ENCODE results near the gene PTPN3.

PTPN3 gene

GRCh38 chr9:109440117-109440515 lies 58.0 kb downstream of the PTPN3 start:
- DNase-seq (ENCODE audit: low read depth): peak; percentile 50
- no peak overlapping the region for H3K4me3 ChIP-seq (ENCODE audit: low read depth, low read length)
- TF ChIP-seq CTCF (IDR thresholded peaks at IDR 0.05; ENCODE audit: insufficient read depth, low read depth, low read length, missing control alignments): no peak

GRCh38 chr9:109439378-109440116 lies 58.6 kb downstream of the PTPN3 start:
- H3K4me3 ChIP-seq (ENCODE audit: low read depth, low read length): no peak overlapping the region
- no peak for TF ChIP-seq CTCF (IDR thresholded peaks at IDR 0.05; ENCODE audit: insufficient read depth, low read depth, low read length, missing control alignments)
- peak; percentile 28 for DNase-seq (ENCODE audit: low read depth)

DNA sequence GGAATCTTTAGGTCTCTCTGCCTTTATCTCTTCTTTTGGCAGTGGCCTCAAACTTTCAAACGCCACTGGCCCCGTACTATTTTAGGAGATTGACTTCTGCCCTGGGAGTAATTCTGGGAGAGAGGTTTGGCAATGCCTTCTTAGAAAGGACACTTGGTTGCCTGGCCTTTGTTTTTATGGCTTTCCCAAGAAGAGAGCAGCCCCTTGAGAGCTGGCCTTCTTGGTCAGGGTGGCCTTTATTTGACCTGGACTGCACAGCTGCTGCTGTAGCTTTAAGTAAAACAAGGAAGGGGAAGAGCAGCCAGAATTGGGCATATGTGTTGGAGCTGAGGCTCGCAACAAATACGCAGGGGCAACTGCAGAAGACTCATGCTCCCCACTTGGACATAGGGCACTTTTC lies 60.8 kb downstream of the PTPN3 start:
- H3K4me3 ChIP-seq (ENCODE audit: low read depth, low read length): no peak overlapping the region
- no peak for DNase-seq (ENCODE audit: low read depth)
- no peak for TF ChIP-seq CTCF (IDR thresholded peaks at IDR 0.05; ENCODE audit: insufficient read depth, low read depth, low read length, missing control alignments)

GRCh38 chr9:109436071-109436470 lies 62.0 kb downstream of the PTPN3 start:
- H3K4me3 ChIP-seq (ENCODE audit: low read depth, low read length): no peak overlapping the region
- DNase-seq (ENCODE audit: low read depth): no peak
- TF ChIP-seq CTCF (IDR thresholded peaks at IDR 0.05; ENCODE audit: insufficient read depth, low read depth, low read length, missing control alignments): no peak

DNA sequence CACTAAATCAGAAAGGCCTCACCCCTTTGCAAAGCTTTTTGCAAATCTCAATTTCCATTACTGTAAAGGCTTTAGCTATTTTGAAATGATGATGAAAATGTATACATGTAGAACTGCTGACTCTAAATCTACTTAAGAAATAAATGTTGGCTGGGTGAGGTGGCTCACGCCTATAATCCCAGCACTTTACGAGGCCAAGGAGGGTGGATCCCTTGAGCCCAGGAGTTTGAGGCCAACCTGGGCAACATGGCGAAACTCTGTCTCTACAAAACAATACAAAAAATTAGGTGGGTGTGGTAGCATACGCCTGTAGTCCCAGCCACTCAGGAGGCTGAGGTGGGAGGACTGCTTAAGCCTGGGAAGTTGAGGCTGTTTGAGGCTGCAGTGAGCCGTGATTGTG lies 64.6 kb downstream of the PTPN3 start:
- no peak for TF ChIP-seq CTCF (IDR thresholded peaks at IDR 0.05; ENCODE audit: insufficient read depth, low read depth, low read length, missing control alignments)
- H3K4me3 ChIP-seq (ENCODE audit: low read depth, low read length): no peak overlapping the region
- no peak for DNase-seq (ENCODE audit: low read depth)

DNA sequence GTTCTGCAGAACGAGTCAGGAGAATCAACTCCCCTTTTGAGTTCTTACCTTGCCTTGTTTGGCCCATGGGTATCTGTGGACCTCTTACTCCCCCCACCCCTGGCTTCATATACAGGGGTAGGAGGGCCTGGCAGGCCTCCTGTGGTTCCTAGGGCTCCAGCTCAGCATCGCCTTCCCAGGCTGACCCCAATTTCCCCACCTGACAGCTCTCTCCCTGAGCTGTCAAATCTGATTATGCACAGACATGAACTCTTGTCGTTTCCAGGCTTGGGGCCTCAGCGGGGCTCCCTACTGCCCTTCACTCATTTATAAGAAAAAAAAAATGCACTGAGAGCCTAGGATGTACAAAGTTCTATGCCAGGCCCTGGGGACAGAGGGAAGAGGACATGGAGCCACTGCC lies 67.9 kb downstream of the PTPN3 start:
- no peak for DNase-seq (ENCODE audit: low read depth)
- H3K4me3 ChIP-seq (ENCODE audit: low read depth, low read length): no peak overlapping the region
- no peak for TF ChIP-seq CTCF (IDR thresholded peaks at IDR 0.05; ENCODE audit: insufficient read depth, low read depth, low read length, missing control alignments)

- DNase-seq (ENCODE audit: low read depth): no peak
- no peak for TF ChIP-seq CTCF (IDR thresholded peaks at IDR 0.05; ENCODE audit: insufficient read depth, low read depth, low read length, missing control alignments)
- H3K4me3 ChIP-seq (ENCODE audit: low read depth, low read length): no peak overlapping the region
Observed at GRCh38 chr9:109428854-109429253, 69.3 kb downstream of the PTPN3 start.
